ENCODE data around the gene MGMT.

Gene MGMT

GRCh38 chr10:129685271-129685670 is 218.2 kb downstream of the MGMT start:
- DNase-seq (ENCODE audit: low read depth in 2 of 2): no peak

GRCh38 chr10:129689671-129690071 is 222.6 kb downstream of the MGMT start:
- DNase-seq (ENCODE audit: low read depth in 2 of 2): no peak

- no peak for DNase-seq (ENCODE audit: low read depth in 2 of 2)
Observed at GRCh38 chr10:129690248-129691070, 223.4 kb downstream of the MGMT start.

GRCh38 chr10:129692695-129693094 is 225.7 kb downstream of the MGMT start:
- DNase-seq (ENCODE audit: low read depth in 2 of 2): no peak

DNA sequence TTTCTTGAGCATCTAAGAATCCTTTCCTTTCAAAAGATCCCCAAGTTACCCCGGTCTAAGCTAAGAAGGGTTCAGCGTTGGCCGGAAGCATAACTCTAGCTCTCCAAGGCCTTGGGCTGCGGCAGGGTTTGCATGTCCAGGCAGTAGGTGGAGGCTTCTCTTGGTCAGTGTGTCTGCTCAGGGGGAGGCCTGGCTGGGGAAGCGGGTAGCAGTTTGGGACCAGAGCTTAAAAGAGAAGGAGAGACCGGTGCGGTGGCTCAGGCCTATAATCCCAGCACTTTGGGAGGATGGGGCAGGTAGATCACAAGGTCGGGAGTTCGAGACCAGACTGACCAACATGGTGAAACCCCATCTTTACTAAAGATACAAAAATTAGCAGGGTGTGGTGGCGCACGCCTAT is 226.3 kb downstream of the MGMT start:
- no peak for DNase-seq (ENCODE audit: low read depth in 2 of 2)

- no peak for DNase-seq (ENCODE audit: low read depth in 2 of 2)
Observed at GRCh38 chr10:129694184-129694583, 227.1 kb downstream of the MGMT start.

DNA sequence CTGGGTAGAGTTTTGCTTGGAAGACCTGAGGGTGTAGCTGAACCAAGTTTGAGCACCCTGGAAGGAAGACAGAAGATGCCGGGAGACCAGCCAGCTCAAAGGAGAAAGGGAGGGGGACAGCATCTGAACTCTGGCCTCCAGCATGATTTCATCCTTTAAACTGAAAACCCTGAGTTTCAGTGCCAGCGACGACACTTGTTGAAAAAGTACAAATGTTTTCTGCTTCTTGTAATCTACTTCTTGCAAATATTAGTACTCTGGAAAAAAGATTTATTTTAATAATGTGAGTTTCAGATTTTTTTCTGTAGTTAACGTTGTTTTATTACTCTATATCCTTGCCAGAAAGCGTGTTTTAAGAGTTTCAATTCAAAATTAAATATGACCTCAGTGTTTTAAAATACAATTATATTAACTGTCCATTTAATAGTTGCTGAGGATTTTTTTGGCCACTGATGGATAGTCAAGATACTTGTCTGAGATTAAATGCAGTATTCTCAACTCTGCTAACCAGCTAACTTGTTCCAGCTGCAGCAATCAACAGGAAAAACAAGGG is 227.7 kb downstream of the MGMT start:
- DNase-seq (ENCODE audit: low read depth in 2 of 2): no peak

DNA sequence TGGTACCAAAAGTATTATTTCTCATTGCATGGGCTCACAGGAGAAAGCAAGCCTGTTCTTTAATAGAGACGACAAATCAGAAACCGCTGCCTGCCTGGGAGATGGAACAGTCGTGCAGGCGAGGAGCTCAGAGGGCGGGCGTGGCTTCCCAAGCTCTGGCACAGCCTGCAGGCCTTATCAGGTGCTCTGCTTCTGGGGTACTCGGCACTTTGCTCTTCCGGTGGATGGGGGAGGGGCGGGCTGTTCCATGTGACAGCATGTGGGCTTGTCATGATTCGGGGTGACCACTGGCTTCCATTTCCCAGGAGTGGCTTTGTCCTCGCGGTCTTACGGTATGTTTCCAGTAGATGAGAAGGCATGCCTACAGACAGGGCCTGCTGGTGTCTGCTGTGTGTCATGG is 228.6 kb downstream of the MGMT start:
- no peak for DNase-seq (ENCODE audit: low read depth in 2 of 2)

DNA sequence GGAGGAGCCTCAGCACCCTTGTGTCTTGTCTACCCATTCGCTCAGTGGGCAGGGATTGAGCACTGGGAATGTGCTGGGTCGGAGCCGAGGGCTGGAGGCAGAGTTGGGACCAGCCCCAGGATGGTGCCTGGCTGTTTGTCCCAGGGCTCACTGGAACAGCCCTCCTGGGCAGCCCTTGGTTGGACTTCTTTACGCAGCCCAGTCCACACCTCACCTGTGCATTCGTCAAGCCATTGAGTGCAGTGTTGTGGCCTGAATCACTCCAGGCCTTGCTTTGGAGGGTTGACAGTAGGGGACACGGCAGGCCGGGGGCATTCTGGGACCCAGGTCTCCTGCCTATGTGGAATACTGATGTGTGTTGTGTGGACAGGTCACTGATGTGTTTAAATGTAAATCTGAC is 229.6 kb downstream of the MGMT start:
- no peak for DNase-seq (ENCODE audit: low read depth in 2 of 2)

DNA sequence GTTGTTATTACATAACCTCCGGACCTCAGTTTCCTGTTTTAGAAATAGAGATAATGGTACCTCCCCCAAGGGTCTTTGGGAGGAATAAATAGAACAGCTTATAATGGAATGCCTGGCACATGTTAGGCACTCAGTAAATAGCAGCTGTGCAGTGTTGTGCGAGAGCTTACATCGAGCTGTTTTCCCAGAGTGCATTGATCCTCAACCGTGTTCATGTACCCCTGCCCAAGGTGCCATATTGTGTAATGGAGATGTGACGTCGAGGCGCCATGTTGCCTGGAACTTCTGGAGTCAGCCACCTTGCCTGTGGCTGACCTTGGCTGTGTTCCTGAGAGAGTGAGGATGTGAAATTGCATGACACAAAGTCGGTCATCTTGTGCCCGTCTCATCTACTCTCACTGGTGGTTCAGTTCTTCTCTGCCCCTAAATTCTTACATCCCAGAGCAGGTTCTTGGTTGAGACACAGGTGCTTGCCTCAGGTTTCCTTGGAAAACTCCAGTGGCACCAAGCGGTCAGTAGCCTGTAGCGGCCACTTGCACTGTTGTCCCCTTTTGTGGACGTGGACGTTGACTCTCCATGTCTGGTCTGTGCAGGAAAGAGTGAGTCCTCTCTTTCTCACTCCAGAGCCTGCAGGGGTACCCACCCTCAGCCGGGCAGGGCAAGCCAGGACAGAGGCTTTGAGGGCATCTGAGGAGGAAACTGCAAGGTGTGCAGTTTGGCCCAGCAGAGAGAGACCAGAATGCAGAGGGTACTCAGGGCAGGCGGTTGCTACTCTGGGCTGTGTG is 230.6 kb downstream of the MGMT start:
- no peak for DNase-seq (ENCODE audit: low read depth in 2 of 2)

- DNase-seq (ENCODE audit: low read depth in 2 of 2): no peak
Observed at GRCh38 chr10:129699722-129700340, 232.8 kb downstream of the MGMT start.

DNA sequence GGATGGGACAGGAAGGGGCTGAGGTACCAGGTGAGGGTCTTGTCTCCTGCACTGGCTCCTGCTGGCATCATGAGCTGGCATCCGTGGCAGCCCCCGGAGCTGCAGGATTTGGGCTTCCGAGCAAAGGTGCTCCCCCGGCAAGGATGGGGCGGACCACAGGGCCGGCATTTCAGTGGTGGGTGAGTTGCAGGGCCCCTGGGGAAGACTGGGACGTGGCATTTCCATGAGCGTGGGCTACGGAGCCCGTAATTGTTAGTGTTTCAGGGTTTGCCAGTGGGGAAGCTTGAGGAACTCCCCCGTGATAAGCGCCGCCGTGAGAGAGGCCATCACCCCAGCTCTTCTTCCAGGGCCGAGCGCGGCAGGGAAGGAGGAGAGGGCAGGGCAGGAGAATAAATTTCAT is 235.6 kb downstream of the MGMT start:
- no peak for DNase-seq (ENCODE audit: low read depth in 2 of 2)

GRCh38 chr10:129703287-129704137 is 236.5 kb downstream of the MGMT start:
- no peak for DNase-seq (ENCODE audit: low read depth in 2 of 2)

- no peak for DNase-seq (ENCODE audit: low read depth in 2 of 2)
Observed at GRCh38 chr10:129704225-129704624, 237.2 kb downstream of the MGMT start.

DNA sequence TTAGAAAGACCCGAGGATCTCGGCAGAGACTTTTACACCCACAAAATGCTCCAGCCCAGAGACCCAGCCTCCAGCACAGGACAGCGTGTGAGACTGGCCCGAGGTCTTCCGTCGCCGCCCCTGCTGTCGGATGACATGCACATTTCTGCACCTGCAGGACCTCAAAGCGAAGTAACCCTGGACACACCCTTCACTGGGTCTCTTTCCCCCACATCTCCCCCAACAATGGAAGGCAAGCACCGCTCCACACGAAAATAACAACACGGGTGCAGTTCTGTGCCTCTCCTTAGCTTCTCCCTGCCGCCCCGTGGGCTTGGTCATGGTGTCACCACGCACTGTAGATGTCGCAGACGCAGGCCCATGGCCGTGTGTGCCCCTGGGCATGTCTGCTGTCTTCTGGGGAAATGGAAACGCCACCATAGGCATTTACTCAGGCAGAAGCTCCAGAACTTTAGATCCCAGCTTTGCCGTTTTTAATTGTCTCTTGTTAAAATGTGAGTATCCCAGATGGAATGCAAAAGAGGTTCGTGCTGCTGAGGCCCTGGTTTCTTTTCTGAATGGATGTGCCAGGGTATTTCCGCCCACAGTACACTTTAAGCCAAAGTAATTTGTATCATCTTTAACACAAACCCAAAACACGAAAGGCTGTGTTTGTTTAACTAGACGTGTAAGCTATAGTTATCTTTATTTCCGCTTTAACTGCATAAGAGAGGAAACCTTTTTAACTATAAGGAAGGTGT is 237.9 kb downstream of the MGMT start:
- DNase-seq (ENCODE audit: low read depth in 2 of 2): no peak

- DNase-seq (ENCODE audit: low read depth in 2 of 2): no peak
Observed at GRCh38 chr10:129705676-129706075, 238.6 kb downstream of the MGMT start.

DNA sequence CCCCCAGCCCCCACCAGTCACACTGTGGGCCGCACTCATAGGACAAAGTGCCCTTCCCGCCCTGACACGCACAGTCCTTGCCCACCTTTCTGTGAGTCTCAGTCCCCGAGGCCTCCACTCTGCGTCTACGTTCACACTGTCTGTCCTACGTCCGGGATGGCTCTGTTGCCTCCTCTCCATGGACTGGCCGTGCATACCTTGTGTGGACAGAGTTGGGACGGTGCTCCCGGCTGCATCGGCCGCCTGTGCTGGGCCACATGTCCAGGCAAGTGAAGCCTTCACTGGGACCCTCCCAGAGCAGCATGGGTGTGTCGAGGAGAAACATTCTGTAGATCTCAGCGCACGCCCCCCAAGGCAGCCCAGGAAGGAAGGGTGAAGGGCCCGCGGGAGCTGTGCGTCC is 239.0 kb downstream of the MGMT start:
- no peak for DNase-seq (ENCODE audit: low read depth in 2 of 2)

GRCh38 chr10:129706523-129706922 is 239.5 kb downstream of the MGMT start:
- no peak for DNase-seq (ENCODE audit: low read depth in 2 of 2)

- no peak for DNase-seq (ENCODE audit: low read depth in 2 of 2)
Observed at GRCh38 chr10:129707406-129708388, 240.7 kb downstream of the MGMT start.

GRCh38 chr10:129709101-129709500 is 242.1 kb downstream of the MGMT start:
- no peak for DNase-seq (ENCODE audit: low read depth in 2 of 2)
